Left ventricle myocardium inferior (tissue), 1 donor: ENCODE data around the gene BPIFB3. TPM values are rescaled to one million over a fixed set of nuclear protein-coding genes. Genes with fewer than 3 reads are reported as not detected.

Experiments
- DNase-seq: peaks from one replicate; pipeline ENCODE4 v3.0.0-alpha.2; 2020
- H3K27ac ChIP-seq: fragments of 200-600 bp; replicated peaks from 2 replicates; pipeline ENCODE4 v1.8.0; 2021
- H3K27me3 ChIP-seq: fragments of 200-600 bp; 2 replicates; pipeline ENCODE4 v1.8.0; 2021; ENCODE audit warnings: low read depth
- H3K36me3 ChIP-seq: fragments of 200-600 bp; 2 replicates; pipeline ENCODE4 v1.8.0; 2021
- H3K4me1 ChIP-seq: fragments of 200-600 bp; 2 replicates; pipeline ENCODE4 v1.8.0; 2021
- H3K4me3 ChIP-seq: fragments of 200-600 bp; 2 replicates; pipeline ENCODE4 v1.8.0; 2021; ENCODE audit warnings: mild to moderate bottlenecking, moderate library complexity
- H3K9me3 ChIP-seq: fragments of 200-600 bp; replicated peaks from 2 replicates; pipeline ENCODE4 v1.8.0; 2021
- CTCF ChIP-seq: fragments of 200-600 bp; IDR thresholded peaks from 2 replicates; pipeline ENCODE4 v1.8.0; 2021; ENCODE audit warnings: antibody characterized with exemption, mild to moderate bottlenecking, borderline replicate concordance
- intact Hi-C: fragments of 100-400 bp; cut with micrococcal nuclease; formaldehyde crosslinking; loops from one replicate; pipeline ENCODE4 v1.11.0; 2022
- long read RNA-seq: library from polyadenylated mRNA; unstranded; transcript quantifications from one replicate; pipeline ENCODE4 v2.0.0, GENCODE V29; 2021
- total RNA-seq: library from RNA; stranded (reverse); fragmentation: NEBNext Ultra II Directional; extraction: Animal tissue kit (Norgen Biotek cat#: 25700); gene quantifications from one replicate; pipeline ENCODE4 v1.2.1, GENCODE V29; 2021
- donor health status: DM: no; HTN: yes; CAD: no; lungs with severe emphysema.

The BPIFB3 gene
- not detected for total RNA-seq
- long read RNA-seq, result 0 reads

GRCh38 chr20:33053291-33054106 is at the start of gene BPIFB3:
Gene BPIFB3, plus strand, starts transcription at chr20:33053903. Its CDS starts 1,533 bp downstream, at chr20:33055436.
- intact Hi-C loops, result no loop called here

GRCh38 chr20:33004141-33004751 is 49.5 kb upstream of the BPIFB3 start, which contains the start of gene SUN5:
Gene SUN5, minus strand, starts transcription at chr20:33004433. Its CDS starts 93 bp downstream, at chr20:33004340.
- Histone ChIP-seq H3K9me3 (peaks cover 11% of the 10 kb centered on the region), H3K4me3 (no peak within 1 kb of the TSS), H3K27ac (no peak within 1 kb of the TSS), H3K4me1 (no peaks in the 10 kb centered on the region), H3K36me3 (no peaks in the 10 kb centered on the region), H3K27me3 (no peaks in the 10 kb centered on the region)
- intact Hi-C loops, result no loop called here
- no peak for TF ChIP-seq CTCF
- DNase-seq, result no peak

More at GRCh38 chr20:33053291-33054106, at the start of gene BPIFB3:
- H3K4me3 ChIP-seq, result no peak within 1 kb of the TSS
- no peaks in the 10 kb centered on the region for H3K9me3 ChIP-seq
- peaks cover 24% of the 10 kb centered on the region for H3K27me3 ChIP-seq
- DNase-seq, result no peak
- no peaks in the 10 kb centered on the region for H3K36me3 ChIP-seq
- H3K27ac ChIP-seq, result no peak within 1 kb of the TSS
- TF ChIP-seq CTCF, result no peak
- H3K4me1 ChIP-seq, result no peaks in the 10 kb centered on the region

- no peak for DNase-seq
- no peaks in the 10 kb centered on the region for H3K27me3 ChIP-seq
- H3K9me3 ChIP-seq, result peaks cover 11% of the 10 kb centered on the region
- H3K36me3 ChIP-seq, result no peaks in the 10 kb centered on the region
- no peak overlapping the region for H3K27ac ChIP-seq
- intact Hi-C loops, result no loop called here
- H3K4me1 ChIP-seq, result no peaks in the 10 kb centered on the region
- no peak overlapping the region for H3K4me3 ChIP-seq
- peak; percentile 24 for TF ChIP-seq CTCF
Observed at GRCh38 chr20:33005132-33005566, 48.6 kb upstream of the BPIFB3 start.

- Histone ChIP-seq H3K36me3 (no peaks in the 10 kb centered on the region), H3K27ac (no peak overlapping the region), H3K27me3 (peaks cover 5% of the 10 kb centered on the region), H3K9me3 (peaks cover 11% of the 10 kb centered on the region), H3K4me3 (no peak overlapping the region), H3K4me1 (no peaks in the 10 kb centered on the region)
- intact Hi-C loops, result no loop called here
- DNase-seq, result no peak
- TF ChIP-seq CTCF, result no peak
Observed at GRCh38 chr20:33005908-33006775, 47.6 kb upstream of the BPIFB3 start.

- H3K27me3 ChIP-seq, result peaks cover 13% of the 10 kb centered on the region
- intact Hi-C loops, result no loop called here
- H3K36me3 ChIP-seq, result no peaks in the 10 kb centered on the region
- H3K4me3 ChIP-seq, result no peak overlapping the region
- TF ChIP-seq CTCF, result no peak
- H3K9me3 ChIP-seq, result peaks cover 11% of the 10 kb centered on the region
- H3K4me1 ChIP-seq, result no peaks in the 10 kb centered on the region
- no peak overlapping the region for H3K27ac ChIP-seq
- no peak for DNase-seq
Observed at GRCh38 chr20:33006776-33007375, 46.8 kb upstream of the BPIFB3 start.
